AG04449 (cell line): ENCODE results near the gene KIAA1755.

Source experiments
- CTCF ChIA-PET: fragments of 350-600 bp; formaldehyde crosslinking; extraction: SDS; loops from one replicate; lab custom pipeline; 2021; ENCODE audit warnings: antibody characterized with exemption; lab: Yijun Ruan, JAX
- POLR2A ChIA-PET: fragments of 400-600, 350-600 bp; formaldehyde crosslinking; extraction: SDS; loops from one replicate; lab custom pipeline; 2020; ENCODE audit warnings: antibody characterized with exemption, inconsistent platforms; lab: Yijun Ruan, JAX
- DNase-seq: peaks from one replicate; pipeline ENCODE4 v3.0.0-alpha.2; 2010; ENCODE audit warnings: low read depth, low spot score
- H3K4me3 ChIP-seq: 2 replicates; pipeline ENCODE4 v1.5.1; 2011; ENCODE audit warnings: low read depth, mild to moderate bottlenecking, control low read depth, low read length
- TF ChIP-seq, protein P1 (sequence below): IDR thresholded peaks from one replicate; pipeline ENCODE4 v1.5.1; 2011; ENCODE audit warnings: mild to moderate bottlenecking, moderate library complexity, low read length, control low read depth, inconsistent platforms; ENCODE audit not compliant: insufficient read depth; ENCODE audit errors: missing control alignments

KIAA1755 gene

DNA sequence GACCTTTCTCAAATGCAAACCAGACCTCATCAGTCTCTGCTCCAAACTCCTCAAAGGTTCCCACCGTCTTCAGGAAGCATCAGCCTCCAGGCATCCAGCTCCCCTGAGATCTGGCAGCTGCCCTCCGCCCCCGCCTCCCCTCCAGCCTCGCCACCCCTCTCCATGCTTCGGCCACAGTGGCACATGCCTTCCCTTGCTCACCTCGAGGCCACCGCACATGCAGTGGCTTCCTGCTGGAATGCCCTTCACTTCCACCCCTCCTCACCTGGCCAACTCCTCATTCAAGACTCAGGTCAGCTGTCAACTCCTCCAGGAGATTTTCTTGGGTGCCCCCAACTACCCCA is 13.4 kb downstream of the KIAA1755 start:
- no peak for DNase-seq
- TF ChIP-seq, protein P1, sequence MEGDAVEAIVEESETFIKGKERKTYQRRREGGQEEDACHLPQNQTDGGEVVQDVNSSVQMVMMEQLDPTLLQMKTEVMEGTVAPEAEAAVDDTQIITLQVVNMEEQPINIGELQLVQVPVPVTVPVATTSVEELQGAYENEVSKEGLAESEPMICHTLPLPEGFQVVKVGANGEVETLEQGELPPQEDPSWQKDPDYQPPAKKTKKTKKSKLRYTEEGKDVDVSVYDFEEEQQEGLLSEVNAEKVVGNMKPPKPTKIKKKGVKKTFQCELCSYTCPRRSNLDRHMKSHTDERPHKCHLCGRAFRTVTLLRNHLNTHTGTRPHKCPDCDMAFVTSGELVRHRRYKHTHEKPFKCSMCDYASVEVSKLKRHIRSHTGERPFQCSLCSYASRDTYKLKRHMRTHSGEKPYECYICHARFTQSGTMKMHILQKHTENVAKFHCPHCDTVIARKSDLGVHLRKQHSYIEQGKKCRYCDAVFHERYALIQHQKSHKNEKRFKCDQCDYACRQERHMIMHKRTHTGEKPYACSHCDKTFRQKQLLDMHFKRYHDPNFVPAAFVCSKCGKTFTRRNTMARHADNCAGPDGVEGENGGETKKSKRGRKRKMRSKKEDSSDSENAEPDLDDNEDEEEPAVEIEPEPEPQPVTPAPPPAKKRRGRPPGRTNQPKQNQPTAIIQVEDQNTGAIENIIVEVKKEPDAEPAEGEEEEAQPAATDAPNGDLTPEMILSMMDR, result no peak
- POLR2A ChIA-PET, result no interaction called here
- CTCF ChIA-PET, result interaction anchor here (7.3 kb wide), 1 partner anchor 16 kb away, joined by 33 read pairs; no protein-coding TSS in a partner anchor
- H3K4me3 ChIP-seq, result no peak overlapping the region

DNA sequence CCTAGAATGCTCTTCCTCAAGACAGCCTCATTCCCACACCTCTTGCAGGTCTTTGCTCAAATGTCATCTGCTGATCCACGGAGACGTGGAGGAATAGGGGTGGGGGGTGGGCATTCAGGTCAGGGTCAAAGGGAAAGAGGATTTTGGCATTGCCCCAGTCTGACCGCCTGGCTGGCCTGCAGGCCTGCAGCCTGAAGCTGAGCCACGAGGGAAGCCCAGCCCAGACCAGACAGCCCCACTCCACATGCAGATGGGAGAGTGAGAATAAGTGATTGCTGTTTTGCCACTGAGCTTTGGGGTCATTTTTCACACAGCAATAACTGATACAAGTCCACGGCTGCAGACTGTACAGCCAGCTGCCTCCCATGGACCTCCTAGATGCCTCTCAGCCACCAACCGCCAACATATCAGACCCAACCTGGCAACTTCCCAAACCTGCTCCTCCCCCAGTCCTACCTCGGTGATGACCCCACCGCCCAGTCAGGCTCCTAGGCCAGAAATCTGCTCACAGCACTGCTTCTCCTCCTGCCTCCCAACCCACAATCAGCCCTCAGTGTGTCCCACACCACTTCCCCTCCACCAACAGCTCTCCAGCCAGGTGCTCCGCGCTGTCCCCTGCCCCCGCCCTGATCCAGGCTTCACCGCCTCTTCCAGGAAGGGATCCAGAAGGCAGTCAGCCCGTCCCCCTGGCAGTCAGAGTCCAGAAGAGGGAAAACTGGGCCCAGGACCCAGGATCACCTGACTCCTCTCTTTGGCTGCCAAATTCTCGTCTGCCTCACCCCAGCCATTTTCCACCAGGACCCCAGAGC is 14.0 kb downstream of the KIAA1755 start:
- TF ChIP-seq, protein P1, result no peak
- no peak overlapping the region for H3K4me3 ChIP-seq
- CTCF ChIA-PET, result interaction anchor here (0.5 to 7.3 kb wide), 5 partner anchors 8 to 189 kb away, joined by 3 to 33 read pairs (median 5); no protein-coding TSS in a partner anchor
- no peak for DNase-seq
- POLR2A ChIA-PET, result no interaction called here

DNA sequence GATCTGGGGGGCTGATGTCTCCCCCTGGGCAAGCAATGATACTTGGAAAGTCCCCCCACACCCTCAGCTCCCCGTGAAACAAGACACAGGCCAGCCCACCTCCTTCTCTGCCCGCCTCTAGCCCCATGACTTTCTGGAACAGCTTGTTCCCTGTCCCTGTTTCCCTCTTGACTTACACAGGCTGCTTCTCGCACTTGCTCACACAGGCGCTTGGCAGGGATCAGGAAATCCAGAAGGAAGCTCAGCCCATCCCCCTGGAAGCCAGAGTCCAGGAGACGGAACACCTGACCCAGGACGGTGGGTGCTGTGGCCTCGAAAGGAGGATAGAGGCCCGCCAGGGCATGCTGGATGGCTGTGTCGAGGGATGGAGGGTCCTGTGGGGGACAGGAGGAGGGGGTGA is 14.8 kb downstream of the KIAA1755 start:
- CTCF ChIA-PET, result interaction anchor here (1.1 to 7.3 kb wide), 5 partner anchors 12 to 188 kb away, joined by 3 to 33 read pairs (median 5); no protein-coding TSS in a partner anchor
- DNase-seq, result no peak
- TF ChIP-seq, protein P1, result no peak

GRCh38 chr20:38243709-38244020 is 16.9 kb downstream of the KIAA1755 start:
- POLR2A ChIA-PET, result no interaction called here
- no peak for DNase-seq
- TF ChIP-seq, protein P1, result no peak
- CTCF ChIA-PET, result interaction anchor here (1.2 to 7.3 kb wide), 3 partner anchors 13 to 22 kb away, joined by 4 to 33 read pairs (median 13); no protein-coding TSS in a partner anchor
- no peak overlapping the region for H3K4me3 ChIP-seq

More for the DNA sequence above, 14.8 kb downstream of the KIAA1755 start:
- no peak overlapping the region for H3K4me3 ChIP-seq
- POLR2A ChIA-PET, result no interaction called here

DNA sequence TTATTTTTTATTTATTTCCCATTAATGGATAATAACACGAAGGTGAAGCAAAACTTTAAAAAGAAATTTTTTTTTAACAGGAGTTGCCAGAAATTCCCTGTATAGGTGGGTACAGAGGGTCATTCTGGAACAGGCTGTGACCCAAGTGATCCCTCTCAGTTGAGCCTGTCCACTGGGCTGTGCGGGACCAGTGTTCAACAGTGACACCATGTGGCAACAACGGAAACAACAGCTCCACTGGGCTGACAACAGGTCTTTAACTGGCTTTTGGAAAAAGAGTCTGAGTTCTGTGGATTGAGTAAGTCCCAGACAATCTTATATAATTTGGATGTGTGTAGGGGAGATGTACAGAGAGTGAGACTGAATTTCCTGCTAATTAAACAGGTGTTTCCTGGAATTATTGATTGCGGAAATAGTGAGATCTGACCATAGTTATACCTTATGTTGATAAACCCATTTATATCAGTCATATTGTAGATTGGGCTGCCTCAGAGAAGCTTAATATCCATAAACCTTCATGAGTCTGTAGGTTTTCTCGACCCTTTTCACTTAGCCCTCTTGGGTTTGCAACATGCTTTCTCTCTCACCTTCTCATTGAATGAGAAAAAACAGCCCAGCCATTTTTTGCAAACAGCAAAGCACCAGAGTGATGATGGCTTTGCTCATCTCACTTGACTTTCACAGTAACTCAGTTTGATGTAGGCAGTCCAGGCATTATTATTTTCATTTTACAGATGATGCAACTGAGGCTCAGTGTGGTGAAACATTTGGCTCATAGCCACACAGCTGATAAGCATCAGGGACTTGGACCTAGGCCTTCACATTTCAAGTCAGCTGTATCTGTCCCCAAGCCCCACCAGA is 17.5 kb downstream of the KIAA1755 start:
- TF ChIP-seq, protein P1, result peak; percentile 47
- H3K4me3 ChIP-seq, result no peak overlapping the region
- ChIA-PET POLR2A (no interaction called here), CTCF (interaction anchor here (0.9 to 7.3 kb wide), 6 partner anchors 12 to 679 kb away, joined by 3 to 33 read pairs (median 4); no protein-coding TSS in a partner anchor)
- no peak for DNase-seq
